Activated T-cell treated with anti-CD3 and anti-CD28 coated beads for 24 hours (primary cell): ENCODE measurements around the gene CDH26.

Experiments used
- DNase-seq: peaks from one replicate; pipeline ENCODE4 v3.0.0-alpha.2; 2020; ENCODE audit warnings: low read depth

Gene CDH26

DNA sequence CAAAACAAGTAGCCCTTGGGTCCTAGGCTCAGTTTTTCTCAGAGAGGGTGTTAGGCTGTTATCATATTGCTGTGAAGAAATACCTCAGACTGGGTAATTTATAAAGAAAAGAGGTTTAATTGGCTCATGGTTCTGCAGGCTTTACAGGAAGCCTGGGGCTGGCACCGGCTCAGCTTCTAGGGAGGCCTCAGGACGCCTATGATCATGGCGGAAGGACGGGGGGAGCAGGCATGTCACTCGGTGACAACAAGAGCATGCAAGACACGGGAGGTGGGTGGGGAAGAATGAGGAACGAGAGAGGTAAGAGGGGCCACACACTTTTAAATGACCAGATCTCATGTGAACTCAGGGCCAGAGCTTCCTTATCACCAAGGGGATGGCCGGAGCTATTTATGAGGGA lies 26.9 kb downstream of the CDH26 start:
- no peak for DNase-seq

DNA sequence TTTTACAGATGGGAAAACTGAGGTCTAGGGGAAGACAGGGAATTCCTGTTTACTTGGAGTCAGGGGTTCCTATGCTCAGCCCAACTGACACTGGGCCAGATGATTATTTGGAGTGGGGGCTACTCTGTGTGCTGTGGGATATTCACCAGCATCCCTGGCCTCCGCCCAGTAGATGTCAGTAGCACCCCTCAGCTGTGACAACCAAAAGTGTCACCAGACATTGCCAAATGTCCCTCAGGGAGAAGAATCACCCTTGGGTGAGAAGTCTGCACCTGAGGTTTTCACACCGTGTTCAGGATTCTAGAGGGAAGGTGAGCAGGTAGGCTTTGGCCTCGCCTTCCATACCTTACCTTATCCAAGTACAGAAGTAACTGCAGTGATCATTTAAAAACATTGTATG lies 27.6 kb downstream of the CDH26 start:
- DNase-seq = no peak

- no peak for DNase-seq
Observed at GRCh38 chr20:59987135-59987534, 28.9 kb downstream of the CDH26 start.

DNA sequence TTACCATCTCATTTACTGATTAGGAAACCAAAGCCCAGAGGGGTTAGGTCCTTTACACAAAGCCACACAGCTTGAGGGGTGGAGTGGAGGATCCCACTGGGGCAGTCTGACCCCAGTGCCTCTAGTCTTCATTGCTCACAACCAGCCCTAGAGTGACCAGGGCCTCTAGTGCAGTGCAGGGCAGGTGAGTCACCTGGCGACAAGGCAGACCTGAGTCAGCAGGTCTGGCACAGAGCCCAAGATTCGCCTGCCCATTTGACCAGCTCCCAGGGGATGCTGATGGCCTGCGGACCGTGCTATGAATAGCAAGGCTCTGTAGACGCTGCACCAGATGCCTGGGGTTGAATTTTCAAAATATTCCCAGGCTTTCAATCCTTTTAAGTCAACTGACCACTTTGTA lies 29.9 kb downstream of the CDH26 start:
- no peak for DNase-seq

- DNase-seq = no peak
Observed at GRCh38 chr20:59992526-59993084, 34.4 kb downstream of the CDH26 start.

- DNase-seq = no peak
Observed at GRCh38 chr20:59993736-59994430, 35.7 kb downstream of the CDH26 start.

DNA sequence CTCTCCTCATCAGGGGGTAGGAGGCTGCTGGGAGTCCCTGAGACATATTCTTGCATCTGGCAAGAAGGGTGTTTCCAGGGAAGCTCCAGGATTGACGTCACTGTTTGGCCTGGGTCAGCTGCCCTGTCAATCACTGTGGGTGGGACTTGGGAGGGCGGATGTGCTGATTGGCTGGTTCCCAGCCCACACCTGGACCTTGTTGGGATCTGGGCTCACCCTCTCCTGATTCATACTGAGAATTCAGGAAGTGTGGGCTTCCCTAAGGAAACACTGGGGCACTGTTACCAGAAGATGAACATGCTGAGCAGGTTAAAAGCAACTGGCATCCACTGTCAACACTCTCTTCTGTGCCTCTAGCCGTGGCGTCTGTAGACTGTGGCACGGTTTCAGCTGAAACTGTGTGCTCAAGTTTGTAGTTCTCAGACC lies 36.5 kb downstream of the CDH26 start:
- DNase-seq = no peak

GRCh38 chr20:59996108-59996507 lies 37.9 kb downstream of the CDH26 start:
- DNase-seq = no peak

- DNase-seq = no peak
Observed at GRCh38 chr20:59997896-59998295, 39.7 kb downstream of the CDH26 start.

DNA sequence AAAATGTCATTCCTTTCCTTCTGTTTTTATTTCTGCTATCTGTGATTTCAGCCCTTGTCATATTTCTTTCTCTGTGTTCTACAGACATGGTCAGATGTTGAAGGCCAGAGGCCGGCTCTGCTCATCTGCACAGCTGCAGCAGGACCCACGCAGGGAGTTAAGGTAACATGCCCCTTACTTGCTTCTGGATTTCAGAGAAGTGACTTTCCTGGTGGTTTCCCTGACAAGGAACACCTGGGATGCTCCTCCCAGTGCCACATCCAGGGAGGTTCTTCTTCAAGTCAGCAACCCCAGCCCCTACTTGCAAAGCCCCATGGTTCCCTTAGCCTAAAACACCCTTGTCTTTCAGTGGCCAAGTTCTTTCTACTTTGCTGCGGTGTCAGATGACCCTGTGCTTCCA lies 41.3 kb downstream of the CDH26 start:
- DNase-seq = no peak

GRCh38 chr20:60000271-60001042 lies 42.2 kb downstream of the CDH26 start:
- DNase-seq = no peak

GRCh38 chr20:60001108-60001507 lies 42.9 kb downstream of the CDH26 start:
- no peak for DNase-seq

DNA sequence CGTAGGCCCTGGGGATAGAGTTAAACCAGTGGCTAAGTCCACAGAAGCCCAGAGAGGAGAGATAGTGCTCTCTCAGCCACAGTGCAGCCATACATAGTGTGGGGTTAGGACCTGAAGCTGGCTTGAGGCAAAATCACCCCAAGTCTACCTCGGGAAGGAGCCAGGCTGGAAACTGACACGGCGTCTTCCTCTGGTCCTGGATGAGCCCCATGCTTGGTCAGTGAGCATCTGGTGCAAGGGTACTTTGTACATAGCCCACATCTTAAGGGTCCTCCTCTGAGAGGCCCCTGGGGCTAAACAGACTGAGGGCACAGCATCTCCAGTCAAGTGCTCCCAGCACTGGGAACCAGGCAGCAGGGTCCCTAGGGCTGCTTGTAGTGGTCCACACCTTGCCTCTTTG lies 45.6 kb downstream of the CDH26 start:
- DNase-seq = no peak

- no peak for DNase-seq
Observed at GRCh38 chr20:60006261-60006660, 48.0 kb downstream of the CDH26 start.

- DNase-seq = no peak
Observed at GRCh38 chr20:60007464-60007863, 49.2 kb downstream of the CDH26 start.

DNA sequence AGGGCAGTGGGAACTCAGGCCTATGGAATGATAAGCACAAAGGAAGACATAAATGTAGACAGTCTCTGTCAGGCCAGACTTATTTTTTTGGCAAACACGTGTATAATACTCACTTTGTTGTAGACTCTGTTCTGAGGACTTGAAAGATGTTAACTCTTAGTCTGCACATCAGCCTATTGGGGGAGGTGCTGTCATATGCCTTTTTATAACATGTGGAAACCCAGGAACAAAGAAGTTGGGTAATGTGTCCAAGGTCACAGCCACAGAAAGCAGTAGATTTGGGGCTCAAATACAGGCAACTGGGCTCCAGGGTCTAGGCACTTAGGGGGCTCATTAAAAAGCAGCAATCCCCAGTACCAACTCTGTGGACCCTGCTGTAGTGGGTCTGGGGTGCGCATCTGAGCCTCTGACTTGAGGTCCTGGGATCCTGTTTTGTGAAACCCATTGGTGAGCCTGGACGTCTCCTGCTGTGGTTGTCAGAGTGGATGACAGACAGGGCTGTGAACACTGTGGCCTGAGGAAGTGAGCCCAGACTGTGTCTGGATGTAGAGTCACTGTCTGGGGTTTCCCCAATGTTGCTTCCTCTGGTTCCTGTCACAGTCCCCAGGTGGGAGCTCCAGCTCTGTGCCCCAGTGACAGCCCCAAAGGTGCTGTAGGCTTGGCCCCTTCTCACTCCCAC lies 50.0 kb downstream of the CDH26 start:
- DNase-seq = no peak

DNA sequence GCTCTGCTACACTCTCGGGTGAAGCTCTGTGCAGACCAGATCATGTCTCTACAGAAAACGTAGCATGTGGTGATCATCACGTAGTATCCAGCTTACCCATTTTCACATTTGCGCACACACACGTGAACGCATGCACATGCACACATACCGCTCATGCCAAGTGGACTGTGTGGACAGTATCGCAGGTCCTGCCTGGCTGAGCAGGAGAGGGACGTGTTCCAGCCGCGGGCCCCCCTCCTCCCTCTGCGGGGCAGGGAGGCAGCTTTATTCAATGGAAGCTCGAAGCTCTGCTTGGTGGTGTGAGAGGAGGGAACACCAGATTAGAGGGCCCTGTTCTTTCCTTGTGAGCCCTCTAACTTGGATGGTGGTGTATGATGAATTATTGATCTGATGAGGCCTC lies 51.1 kb downstream of the CDH26 start:
- no peak for DNase-seq

GRCh38 chr20:60009826-60010616 lies 51.8 kb downstream of the CDH26 start:
- no peak for DNase-seq

DNA sequence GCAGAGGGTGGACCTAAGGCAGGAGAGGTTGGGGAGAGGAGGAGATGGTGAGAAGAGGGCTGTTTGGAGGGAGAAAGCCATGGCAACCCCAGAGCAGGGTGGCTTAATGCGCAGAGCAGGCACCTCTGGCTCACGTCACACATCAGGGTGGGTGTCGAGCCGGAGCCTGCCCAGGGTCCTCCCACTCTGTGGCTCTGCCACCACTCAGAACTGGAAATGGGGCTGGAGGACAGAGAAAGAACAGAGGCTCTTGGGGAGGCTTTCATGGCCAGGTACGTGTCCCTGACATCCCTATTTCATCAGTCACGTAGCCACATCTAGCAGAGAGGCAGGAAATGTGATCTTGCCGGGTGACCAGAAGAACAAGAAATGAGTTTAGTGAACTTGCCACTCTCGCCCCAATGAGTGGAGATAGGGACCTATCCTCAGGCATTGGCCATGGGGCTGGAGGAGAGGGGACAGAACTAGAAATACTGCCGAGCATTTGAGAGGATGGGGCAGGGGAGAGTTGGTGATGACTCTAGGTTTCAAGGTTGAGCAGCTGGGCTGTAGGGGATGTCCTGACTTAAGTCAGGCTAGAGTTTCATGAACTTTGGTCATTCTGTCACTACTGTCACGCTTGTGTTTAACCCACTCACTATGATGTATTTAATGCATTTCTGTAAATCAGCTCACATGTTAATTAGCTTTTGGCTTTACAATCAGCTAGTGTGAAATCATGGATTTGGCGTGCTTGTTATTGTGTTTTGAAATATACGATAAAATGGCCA lies 52.7 kb downstream of the CDH26 start:
- DNase-seq = no peak

GRCh38 chr20:60011512-60012507 lies 53.6 kb downstream of the CDH26 start:
- no peak for DNase-seq
